Hematopoietic multipotent progenitor cell treated with erythropoietin and hydrocortisone succinate and interleukin-3 and kit ligand, for 8 days (in vitro differentiated cells): ENCODE measurements around the gene SEZ6.
A peak's percentile ranks its signal among the peaks of the same experiment; 100 is the strongest.
"Not testable (repeated sequence)": the region's sequence is repeated elsewhere in the genome, so short reads cannot be mapped to it uniquely, and the experiment has no call there.

Experiments
- DNase-seq: peaks from one replicate; pipeline ENCODE4 v3.0.0-alpha.2; 2015

The SEZ6 gene

DNA sequence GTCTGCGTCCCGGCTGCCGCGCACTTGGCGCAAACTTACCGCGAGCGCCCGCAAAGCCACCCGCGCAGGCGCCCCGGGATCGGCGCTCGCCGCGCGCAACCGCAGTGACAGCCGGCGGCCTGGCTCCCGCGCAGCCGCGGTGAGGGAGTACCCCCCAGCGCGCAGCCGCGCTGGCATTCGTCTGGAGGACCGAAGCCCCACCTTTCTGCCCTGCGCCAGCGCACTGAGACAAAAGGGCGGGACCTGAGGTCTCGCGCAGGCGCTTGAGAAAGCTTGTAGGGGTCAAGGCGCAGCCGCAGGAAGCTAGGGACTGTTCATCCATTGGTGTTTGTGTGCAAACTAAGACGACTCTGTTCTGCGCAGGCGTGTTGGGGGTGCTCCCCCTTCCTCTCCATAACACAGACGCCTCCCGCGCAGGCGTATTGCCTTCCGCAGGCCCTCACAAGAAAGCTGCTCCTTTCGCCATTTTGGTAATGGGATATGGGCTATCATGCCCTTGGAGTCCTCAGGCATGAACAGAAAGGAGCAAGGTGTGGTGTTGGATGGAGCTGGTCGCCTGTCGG is 54.3 kb downstream of the SEZ6 start, which contains the start of gene PHF12:
TSS of gene PHF12 (minus strand) at position 91 of the 563 bp plus-strand sequence. CDS start 558 bp downstream, outside the sequence.
- DNase-seq = peak; percentile 100

DNA sequence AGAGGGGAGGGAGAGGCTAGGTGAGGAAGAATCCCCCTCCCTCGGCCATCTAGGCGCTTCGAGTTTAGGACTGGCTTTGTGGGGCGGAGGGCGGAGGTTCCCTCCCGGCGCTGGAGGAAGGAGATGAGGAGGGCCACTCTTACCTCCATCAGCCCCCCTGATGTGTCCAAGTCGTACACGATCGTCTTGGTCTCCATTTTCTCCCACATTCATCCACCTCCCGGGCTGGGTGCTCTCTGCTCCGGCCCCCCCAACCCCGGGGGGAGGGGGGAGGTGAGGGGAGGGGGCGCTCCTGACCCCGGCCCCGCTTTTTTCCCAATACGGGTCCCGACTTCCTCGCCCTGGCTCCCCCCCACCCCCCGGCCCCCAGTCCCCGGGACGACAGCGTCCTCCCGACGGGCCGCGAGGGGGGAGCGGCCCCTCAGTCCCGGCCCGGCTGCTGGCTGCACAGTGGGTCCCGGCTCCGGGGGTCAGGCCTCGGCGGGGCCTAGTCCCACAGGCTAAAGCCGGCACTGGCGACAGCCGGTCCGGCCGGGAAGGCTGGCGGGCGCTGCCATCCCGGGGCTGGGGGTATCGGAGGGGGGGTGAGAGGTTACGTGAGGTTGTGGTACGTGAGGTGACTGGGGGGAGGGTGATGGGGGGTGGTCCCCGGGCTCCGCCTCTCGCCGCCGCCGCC is 54.9 kb downstream of the SEZ6 start:
- no peak for DNase-seq

DNA sequence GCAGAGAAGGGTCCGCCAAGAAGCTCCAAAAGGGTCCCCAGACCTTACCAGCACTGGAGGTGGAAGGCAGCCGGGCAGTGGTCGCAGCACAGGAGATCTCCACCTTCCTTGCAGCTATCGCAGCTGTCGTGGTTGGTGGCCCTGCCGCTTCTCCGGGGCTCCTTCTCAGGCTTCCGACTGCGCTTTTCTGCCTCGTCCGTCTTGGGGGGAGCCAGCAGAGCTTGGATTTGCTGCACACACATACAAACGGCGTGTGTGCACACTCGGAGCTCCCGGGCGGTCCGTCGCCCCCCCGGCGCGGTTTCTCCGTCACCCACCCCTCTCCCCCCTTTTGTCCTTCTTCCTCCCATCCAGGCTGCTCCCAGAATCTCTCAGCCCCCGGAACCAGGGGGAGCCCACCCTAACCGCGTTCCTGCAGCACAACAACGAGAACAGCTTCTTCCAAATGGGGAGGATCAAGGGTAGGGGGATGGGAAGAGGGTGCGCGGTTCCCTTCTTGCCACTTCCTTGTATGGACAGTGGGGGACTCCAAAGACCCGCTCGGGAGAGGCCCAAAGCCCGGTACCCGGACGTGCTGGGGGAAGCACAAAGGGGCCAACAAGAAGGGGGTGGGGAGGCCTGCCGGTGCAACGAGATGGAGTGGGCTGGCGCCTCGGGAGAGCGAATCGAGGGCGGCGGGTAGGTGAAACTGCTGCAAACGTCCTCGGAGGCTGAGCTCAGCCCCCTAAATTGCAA is 55.6 kb downstream of the SEZ6 start:
- peak; percentile 52 for DNase-seq

DNA sequence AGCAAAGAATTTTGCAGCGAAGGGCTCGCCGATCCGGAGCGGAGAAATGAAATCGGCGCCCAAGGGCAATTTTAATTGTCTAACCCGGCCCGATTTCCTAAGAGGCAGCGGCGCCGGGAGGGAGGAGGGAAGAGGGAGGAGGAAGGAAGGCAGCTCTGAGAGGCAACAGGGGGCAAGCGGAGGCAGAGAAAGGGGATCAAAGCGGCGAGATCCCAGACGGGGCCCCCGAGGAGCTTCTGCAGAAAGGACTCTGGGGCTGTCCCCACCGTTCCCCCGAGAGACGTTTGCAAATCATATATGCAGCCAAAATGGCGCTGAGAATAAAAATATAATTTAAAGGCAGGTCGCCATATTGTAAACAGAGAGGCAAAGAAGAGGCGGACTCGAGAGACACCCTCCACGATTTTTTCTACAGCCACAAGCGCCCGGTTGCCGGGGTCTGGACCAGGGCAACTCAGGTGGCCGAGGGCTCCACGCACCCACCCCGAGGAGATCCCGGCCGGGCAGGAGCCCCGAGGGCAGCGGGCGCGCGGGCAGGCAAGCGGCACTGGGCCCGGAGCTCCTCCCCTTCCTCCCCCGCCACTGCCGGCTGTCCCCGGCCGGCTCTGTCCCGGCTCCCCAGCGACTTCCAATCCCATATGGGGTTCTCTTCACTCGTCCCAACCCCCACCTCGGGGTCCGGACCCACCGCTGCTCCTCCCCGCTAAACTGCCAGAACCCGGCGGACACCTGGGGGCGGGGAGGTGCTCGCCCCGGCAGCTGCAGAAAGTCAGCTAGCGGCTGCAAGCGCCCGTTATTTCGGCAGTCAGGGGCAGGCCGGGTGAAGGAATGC is 56.4 kb downstream of the SEZ6 start:
- peak; percentile 45 for DNase-seq

DNA sequence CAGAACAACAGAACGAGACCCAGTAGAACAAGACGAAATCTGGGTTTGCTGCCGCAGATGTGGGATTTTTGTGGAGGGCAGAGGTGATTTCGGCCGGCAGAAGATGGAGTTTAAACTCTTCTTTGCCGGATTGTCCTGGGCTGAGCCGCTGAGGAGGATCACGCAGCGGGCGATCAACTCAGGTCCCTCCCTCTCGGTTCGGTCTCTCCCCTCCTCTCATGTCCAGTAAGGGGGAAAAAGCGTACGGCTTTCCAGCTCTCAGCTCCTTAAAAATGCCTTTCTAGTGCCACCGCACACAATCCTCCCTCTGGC is 57.0 kb downstream of the SEZ6 start:
- DNase-seq = no peak

DNA sequence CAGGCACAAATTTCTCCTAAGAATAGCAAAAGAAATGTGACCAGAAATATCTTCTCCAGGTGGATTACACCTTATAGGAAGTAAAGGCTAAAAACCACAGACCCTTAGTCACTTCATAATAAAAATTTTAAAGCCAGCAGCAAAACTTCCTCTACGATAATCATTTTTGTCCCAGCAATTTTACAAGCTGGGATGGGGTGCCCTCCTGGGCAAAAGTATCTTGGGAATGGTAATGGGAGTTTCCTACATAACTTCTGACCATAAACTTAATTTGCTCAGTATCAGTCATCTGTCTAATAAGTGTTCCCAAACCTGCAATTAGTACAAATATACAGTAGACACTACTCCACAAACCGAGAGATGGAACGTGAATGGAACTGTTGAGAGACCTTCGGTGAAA is 57.5 kb downstream of the SEZ6 start:
- DNase-seq = no peak

DNA sequence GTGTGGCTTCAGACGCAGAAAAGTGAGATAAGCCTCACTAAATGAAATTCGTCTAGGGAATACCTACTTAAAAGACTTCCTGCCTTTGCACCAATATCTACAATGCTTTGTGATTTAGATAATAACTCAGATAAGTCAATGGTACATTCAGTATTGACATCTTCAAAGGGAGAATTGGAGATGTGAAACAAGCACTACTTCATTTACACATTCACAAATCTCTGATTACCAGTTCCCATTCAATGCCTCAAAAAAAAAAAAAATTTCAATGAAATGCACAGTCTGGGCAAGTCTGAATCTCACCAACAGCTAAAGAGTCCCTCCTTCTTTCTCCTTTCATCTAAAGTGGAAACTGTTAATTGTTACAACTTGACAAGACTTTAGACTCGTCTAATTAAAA is 58.2 kb downstream of the SEZ6 start:
- no peak for DNase-seq

DNA sequence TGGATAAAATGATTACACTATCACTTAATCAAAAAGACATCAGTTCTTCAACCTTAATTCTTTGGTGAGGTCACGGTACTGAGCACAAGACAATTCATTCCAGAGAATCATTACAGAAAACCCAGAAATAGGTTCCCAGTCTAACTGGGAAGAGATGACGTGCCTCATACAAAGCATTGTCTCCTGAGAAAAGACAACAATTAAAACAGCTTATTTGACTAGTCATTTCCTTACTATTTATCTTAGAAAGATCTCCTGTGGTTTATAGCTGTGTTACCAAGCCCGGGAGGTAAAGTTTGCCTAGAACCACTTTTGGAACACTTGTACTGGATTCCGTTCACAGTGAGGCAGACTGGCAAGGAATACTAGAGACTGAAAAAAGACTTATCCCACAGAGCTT is 59.6 kb downstream of the SEZ6 start:
- DNase-seq = peak; percentile 30

DNA sequence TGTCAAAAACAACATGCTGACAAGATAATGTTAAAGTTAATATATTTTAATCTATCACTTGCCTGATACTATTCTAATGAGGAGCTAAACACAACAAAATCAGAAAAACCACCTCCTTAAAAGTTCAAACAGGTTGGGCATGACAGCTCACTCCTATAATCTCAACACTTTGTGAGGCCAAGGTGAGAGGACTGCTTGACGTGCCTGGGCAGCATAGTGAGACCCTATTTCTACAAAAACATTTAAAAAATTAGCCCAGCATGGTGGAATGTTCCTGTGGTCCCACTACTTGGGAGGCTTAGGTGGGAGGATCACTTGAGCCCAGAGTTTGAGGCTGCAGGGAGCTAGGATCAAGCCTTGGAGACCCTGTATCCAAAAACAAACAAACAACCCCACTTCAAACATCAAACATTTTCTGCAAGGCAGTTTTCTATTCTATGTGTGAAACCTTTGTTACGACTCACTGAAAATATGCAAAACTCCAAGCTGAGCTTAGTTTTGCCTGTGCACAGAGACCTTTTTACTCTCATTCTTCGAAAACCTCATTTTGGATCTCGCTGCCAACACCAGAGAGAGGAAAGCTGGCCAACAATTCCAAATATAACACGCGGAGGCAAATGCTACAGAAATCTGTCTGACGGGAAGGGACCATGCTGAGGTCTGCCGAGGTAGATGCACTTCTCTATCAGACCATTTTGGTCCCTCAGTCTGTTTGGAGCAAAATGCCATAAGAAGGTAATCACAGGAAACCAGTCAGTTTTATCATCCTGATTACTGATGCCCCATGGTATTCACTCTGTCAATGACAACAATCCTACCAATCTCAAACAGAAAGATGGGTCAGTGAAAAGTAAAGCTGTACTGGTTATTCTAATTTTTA is 60.7 kb downstream of the SEZ6 start:
- DNase-seq = no peak

DNA sequence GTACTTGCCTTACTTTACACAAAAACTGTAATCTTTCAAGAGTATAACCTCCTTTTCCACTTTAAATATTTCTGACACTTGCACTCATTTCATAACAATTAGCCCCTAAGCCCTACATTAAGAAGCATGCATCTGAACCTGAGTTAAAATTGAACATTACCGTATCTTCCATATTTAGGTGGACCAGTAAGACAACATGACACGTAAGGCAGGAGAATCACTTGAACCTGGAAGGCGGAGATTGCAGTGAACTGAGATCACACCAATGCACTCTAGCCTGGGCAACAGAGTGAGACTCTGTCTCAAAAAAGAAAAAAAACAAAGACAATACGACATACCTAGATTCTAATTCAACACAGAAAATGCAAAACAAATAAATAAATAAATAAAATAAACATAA is 61.5 kb downstream of the SEZ6 start:
- no peak for DNase-seq

DNA sequence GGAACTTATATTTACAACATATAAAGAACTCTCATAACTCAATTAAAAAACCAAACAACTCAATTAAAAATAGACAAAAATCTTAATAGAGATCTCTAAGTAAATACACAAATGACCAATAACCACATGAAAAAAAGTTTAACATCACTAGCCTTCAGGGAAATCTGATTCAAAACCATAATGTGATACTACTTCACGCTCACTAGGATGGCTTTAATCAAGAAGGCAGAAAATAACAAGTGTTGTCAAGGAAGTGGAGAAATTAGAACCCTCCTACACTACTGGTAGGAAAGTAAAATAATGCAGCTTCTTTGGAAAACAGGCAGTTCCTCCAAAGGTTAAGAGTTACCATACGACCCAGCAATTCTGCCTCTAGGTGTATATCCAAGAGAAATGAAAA is 62.9 kb downstream of the SEZ6 start:
- no peak for DNase-seq

DNA sequence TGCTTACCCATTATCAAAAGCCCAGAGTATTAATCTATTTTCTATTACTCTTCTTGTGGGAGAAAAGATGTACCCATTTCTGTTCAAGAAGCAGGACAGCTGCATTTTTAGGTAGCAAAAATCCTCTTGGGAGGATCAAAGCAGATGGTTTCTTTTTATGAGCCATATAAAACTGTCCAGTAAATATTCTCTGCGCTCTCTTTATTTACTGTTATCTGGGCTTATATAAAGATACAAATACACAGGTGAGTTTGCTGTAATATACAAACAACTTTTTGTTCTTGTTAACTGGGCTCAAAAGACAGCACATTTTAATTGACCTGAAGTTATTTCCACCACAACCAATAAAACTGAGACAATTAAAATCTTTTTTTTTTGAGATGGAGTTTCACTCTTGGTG is 64.6 kb downstream of the SEZ6 start:
- DNase-seq = no peak

DNA sequence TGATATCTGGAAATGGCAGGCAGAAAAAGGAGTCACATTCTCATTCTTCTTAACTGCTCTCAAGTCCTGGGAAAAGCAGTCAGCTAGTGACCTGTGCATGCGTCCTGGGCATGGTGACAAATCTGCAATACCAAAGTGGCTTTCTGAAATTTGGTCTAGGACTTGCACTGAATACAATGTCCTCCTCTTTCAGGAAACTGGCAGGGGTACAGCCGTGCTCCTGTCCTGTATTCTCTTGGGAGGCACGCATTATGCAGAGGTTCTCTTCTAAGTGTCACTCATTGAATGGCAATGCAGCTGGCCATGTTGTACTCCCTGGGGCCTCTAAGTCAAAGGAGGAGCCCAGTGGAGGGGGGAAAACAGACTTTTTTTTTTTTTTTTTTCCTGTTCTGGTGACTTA is 65.2 kb downstream of the SEZ6 start:
- no peak for DNase-seq

DNA sequence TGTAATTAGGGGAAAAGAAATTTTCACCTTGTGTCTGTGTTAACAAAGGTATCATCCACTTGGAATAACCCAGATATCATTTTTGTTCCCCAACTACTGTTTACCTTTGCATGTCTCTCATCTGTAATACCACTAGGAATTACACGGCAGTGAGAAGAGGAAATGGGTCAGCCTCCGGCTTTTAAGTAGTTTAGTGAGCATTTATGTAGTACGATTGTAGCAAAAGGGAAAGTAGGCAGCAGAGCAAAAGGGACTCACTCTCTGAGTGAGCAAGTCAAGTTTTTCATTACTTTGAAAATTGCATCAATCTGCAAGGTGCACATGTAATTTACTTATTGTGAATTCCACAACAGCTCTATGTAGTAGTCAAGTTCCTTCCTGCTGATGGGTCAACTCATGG is 65.7 kb downstream of the SEZ6 start:
- DNase-seq = no peak

DNA sequence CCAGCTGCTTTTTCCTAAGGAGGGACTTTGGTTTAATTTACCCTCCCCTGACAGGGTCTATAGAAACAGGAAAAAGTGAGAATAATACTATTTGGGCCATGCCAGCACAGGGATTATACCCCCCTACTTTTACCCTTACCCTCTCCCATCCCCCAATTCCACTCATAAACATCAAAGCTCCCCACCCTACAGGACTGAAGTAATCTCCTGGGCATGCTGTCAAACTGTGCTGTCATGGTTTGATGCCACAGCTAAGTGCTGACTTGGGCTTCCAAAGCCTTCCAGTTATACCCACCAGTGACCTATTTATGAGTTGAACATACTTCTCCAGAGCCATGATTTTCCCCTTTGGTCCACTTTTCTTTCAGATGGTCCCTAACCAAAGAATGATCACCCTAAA is 67.3 kb downstream of the SEZ6 start:
- DNase-seq = no peak

DNA sequence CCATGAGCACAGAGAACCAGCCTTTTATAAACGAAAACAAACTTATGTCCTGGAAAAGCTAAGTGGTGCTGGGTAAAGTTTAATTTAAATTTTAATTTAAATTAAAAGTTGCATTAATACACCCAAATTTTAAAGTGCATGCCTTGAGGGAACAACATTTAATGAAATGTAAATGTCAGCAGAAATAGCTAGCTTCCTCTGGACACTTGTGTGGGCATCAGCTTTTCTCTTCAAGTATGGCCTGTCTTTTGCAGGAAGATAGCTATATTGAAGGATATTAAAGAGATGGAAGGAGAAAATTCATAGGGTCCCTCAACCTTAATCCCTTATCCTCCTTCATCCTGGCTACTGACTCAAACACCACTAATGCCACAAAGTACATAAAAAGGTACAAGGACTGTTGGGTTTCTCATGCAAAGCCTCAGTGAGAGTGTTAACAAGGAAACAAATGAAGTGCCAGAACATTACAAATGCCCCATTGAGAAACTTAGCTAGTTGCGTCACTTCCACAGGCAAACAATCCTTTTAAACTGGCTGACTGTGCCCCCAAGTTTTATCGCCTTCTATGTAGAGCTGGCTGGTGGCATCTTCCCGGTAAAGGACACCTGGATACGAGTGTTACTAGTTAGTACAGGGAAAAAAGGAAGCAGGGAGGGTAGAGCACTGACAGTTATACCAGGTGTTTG is 68.6 kb downstream of the SEZ6 start:
- DNase-seq = no peak

DNA sequence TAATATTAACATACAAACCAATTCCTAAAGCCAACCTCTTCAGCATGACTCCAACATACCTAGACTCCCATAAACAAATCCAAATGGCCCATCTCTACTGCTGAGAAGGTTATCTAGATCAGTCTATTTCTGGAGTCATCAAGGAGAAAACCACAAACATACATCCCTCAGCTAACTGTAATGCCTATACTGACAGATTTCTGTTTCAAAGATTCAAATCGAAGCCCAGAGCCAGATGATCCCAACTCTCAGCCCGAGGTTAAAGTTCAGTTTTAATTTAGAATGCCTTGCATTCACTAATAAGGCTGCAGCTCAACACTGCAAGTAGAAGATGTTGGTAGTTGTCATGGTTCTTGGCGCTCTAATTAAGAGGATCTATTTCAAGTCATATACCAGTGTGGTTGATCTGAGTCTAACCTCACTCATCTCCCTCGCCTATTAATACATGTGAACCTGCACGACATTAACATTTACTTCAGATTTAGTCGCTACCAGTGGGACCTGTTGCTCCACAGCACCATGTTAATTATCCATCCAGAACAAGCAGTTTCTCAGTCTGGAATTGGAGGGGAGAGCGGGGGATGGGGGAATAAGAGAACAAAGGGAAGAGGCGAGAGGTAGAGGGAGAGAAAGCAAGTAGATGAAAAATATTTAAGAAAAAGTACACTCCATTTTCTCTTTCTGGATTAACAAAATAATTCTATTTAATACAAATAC is 69.9 kb downstream of the SEZ6 start:
- DNase-seq = no peak

DNA sequence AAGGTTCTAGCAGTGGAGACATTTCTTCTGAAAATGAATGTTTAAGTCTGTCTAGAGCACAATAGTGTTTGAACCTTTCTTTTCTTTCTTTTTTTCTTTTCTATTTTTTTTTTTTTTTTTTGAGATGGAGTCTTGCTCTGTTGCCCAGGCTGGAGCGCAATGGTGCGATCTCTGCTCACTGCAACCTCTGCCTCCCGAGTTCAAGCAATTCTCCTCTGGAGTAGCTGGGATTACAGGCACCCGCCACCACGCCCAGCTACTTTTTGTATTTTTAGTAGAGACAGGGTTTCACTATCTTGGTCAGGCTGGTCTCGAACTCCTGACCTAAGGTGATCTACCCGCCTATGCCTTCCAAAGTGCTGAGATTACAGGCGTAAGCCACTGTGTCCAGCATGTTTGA is 71.3 kb downstream of the SEZ6 start:
- not testable (repeated sequence) for DNase-seq

DNA sequence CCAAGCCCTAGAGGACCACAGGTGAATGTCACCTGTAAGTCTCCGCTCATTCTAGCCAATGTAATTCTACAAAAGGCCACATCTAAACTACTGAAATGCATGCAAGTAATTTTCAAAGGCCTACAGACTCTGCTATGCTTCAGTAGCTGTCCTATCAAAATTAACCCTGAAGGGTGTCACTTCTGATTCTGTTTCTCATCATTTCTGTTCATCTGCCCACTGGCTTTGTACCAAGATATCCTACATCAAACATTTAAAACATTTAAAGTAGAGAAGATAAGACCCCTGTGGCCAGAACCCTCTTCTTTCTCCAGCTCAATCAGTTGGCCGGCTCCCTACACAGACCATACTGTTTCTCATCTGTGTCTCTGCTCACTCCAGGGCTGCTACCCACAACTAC is 76.0 kb downstream of the SEZ6 start:
- peak; percentile 57 for DNase-seq

DNA sequence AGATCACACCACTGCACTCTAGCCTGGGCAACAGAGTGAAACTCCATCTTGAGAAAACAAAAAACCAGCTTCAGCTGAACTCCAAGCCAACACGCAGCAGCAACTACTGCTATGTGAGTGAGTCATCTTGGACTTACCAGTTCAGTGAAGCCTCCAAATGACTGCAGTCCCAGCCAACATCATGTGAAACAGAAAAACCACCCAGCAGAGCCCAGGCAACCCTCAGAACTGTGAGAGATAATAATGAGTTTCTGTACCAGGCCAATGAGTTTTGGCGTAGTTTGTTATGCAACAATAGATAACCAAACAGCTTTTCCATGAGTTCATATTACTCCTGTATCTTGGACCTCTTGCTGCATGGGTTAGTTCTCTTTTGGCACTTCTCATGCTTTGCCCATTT is 77.8 kb downstream of the SEZ6 start:
- DNase-seq = peak; percentile 40

DNA sequence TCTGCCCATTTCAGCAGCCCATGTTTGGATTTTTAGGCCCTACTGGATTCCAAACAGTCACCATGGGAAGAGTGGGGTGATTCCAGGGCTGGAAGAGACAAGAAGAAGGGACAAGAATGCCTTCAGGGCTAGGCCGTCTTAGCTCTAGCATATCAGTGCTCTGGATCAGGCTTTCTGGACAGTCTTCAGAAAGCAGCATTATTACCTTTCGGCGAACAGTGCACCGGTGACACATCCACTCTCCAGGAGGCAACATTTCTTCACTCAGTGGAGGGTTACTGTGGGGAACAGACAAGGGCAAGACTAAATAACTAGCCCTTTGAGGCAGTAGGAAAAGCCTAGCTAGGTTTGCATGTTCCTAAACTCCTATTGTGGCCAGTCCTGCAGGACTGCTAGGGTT is 79.0 kb downstream of the SEZ6 start:
- DNase-seq = no peak
